Measurements from ENCODE around the gene FRK.

DNA sequence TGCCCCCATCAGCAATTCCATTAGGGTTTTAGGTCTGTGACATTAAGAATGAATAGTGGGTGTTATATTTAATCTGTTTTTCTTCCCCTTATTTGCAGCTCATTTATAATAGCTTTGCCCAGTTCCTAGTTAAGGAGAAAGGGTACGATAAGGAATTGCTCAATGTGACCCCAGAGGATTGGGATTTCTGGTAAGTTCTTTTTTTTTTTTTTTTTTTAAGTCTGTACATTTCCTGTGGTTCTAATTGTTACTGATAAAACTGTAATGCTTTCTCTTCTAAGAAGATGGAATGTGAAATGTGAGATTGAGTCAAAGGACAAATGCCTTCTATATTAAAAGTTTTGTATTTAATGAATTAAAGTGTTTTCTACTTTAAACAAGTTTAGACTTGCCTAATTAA lies 45.5 kb upstream of the FRK start:
- TF ChIP-seq ZNF660 (tag by site-specific recombination; IDR thresholded peaks at IDR 0.05): no peak
- TF ChIP-seq, protein P1, sequence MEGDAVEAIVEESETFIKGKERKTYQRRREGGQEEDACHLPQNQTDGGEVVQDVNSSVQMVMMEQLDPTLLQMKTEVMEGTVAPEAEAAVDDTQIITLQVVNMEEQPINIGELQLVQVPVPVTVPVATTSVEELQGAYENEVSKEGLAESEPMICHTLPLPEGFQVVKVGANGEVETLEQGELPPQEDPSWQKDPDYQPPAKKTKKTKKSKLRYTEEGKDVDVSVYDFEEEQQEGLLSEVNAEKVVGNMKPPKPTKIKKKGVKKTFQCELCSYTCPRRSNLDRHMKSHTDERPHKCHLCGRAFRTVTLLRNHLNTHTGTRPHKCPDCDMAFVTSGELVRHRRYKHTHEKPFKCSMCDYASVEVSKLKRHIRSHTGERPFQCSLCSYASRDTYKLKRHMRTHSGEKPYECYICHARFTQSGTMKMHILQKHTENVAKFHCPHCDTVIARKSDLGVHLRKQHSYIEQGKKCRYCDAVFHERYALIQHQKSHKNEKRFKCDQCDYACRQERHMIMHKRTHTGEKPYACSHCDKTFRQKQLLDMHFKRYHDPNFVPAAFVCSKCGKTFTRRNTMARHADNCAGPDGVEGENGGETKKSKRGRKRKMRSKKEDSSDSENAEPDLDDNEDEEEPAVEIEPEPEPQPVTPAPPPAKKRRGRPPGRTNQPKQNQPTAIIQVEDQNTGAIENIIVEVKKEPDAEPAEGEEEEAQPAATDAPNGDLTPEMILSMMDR (tag by site-specific recombination; IDR thresholded peaks at IDR 0.05): no peak
- TF ChIP-seq, protein P2, sequence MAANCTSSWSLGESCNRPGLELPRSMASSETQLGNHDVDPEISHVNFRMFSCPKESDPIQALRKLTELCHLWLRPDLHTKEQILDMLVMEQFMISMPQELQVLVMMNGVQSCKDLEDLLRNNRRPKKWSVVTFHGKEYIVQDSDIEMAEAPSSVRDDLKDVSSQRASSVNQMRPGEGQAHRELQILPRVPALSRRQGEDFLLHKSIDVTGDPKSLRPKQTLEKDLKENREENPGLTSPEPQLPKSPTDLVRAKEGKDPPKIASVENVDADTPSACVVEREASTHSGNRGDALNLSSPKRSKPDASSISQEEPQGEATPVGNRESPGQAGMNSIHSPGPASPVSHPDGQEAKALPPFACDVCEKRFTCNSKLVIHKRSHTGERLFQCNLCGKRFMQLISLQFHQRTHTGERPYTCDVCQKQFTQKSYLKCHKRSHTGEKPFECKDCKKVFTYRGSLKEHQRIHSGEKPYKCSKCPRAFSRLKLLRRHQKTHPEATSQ (tag by site-specific recombination; IDR thresholded peaks at IDR 0.05): no peak
- TF ChIP-seq ZBTB7A (tag by site-specific recombination; IDR thresholded peaks at IDR 0.05; ENCODE audit: low read depth): no peak
- no peak for TF ChIP-seq HOXA7 (CRISPR knock-in tag; IDR thresholded peaks at IDR 0.05; ENCODE audit: borderline replicate concordance)
- TF ChIP-seq, protein P3, sequence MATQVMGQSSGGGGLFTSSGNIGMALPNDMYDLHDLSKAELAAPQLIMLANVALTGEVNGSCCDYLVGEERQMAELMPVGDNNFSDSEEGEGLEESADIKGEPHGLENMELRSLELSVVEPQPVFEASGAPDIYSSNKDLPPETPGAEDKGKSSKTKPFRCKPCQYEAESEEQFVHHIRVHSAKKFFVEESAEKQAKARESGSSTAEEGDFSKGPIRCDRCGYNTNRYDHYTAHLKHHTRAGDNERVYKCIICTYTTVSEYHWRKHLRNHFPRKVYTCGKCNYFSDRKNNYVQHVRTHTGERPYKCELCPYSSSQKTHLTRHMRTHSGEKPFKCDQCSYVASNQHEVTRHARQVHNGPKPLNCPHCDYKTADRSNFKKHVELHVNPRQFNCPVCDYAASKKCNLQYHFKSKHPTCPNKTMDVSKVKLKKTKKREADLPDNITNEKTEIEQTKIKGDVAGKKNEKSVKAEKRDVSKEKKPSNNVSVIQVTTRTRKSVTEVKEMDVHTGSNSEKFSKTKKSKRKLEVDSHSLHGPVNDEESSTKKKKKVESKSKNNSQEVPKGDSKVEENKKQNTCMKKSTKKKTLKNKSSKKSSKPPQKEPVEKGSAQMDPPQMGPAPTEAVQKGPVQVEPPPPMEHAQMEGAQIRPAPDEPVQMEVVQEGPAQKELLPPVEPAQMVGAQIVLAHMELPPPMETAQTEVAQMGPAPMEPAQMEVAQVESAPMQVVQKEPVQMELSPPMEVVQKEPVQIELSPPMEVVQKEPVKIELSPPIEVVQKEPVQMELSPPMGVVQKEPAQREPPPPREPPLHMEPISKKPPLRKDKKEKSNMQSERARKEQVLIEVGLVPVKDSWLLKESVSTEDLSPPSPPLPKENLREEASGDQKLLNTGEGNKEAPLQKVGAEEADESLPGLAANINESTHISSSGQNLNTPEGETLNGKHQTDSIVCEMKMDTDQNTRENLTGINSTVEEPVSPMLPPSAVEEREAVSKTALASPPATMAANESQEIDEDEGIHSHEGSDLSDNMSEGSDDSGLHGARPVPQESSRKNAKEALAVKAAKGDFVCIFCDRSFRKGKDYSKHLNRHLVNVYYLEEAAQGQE (tag by site-specific recombination; IDR thresholded peaks at IDR 0.05): no peak
- no peak for TF ChIP-seq ZNF239 (tag by site-specific recombination; IDR thresholded peaks at IDR 0.05)

All from HEK293 (cell line).